Stimulated activated CD8-positive, alpha-beta memory T cell treated with anti-CD3 and anti-CD28 coated beads, Interleukin-12 subunit alpha, Interleukin-12 subunit beta, amount 100 ng/mL, for 1 hour (primary cell): ENCODE data around the gene GALNT5.
"Not testable (repeated sequence)": the region's sequence is repeated elsewhere in the genome, so short reads cannot be mapped to it uniquely, and the experiment has no call there.

Experiments used
- DNase-seq: peaks from one replicate; pipeline ENCODE4 v3.0.0-alpha.2; 2020; ENCODE audit warnings: low read depth

The GALNT5 gene

GRCh38 chr2:157257312-157258252 lies at the start of gene GALNT5:
TSS of gene GALNT5 (plus strand) at chr2:157257705. CDS start at chr2:157258083, 378 bp downstream.
- no peak for DNase-seq

- no peak for DNase-seq
These were observed 41.1 kb upstream of the GALNT5 start for GRCh38 chr2:157216286-157216965.

GRCh38 chr2:157217409-157217808 lies 40.1 kb upstream of the GALNT5 start:
- no peak for DNase-seq

- no peak for DNase-seq
These were observed 38.6 kb upstream of the GALNT5 start for GRCh38 chr2:157218911-157219310.

GRCh38 chr2:157220502-157220901 lies 37.0 kb upstream of the GALNT5 start:
- no peak for DNase-seq

- no peak for DNase-seq
These were observed 36.0 kb upstream of the GALNT5 start for GRCh38 chr2:157221394-157221988.

- no peak for DNase-seq
These were observed 33.8 kb upstream of the GALNT5 start for GRCh38 chr2:157223624-157224205.

GRCh38 chr2:157224448-157224847 lies 33.1 kb upstream of the GALNT5 start:
- not testable (repeated sequence) for DNase-seq

- DNase-seq: no peak
These were observed 29.9 kb upstream of the GALNT5 start for GRCh38 chr2:157227592-157227991.

- no peak for DNase-seq
These were observed 28.6 kb upstream of the GALNT5 start for GRCh38 chr2:157228946-157229345.

GRCh38 chr2:157229572-157229971 lies 27.9 kb upstream of the GALNT5 start:
- DNase-seq: no peak

- no peak for DNase-seq
These were observed 26.0 kb upstream of the GALNT5 start for GRCh38 chr2:157231476-157231875.

GRCh38 chr2:157233506-157233905 lies 24.0 kb upstream of the GALNT5 start:
- DNase-seq: no peak

GRCh38 chr2:157236404-157236803 lies 21.1 kb upstream of the GALNT5 start:
- no peak for DNase-seq

- no peak for DNase-seq
These were observed 19.2 kb upstream of the GALNT5 start for GRCh38 chr2:157238296-157238695.

GRCh38 chr2:157244691-157245090 lies 12.8 kb upstream of the GALNT5 start:
- DNase-seq: no peak

GRCh38 chr2:157245144-157245840 lies 12.2 kb upstream of the GALNT5 start:
- no peak for DNase-seq

- no peak for DNase-seq
These were observed 11.4 kb upstream of the GALNT5 start for GRCh38 chr2:157245846-157246764.

- no peak for DNase-seq
These were observed 10.6 kb upstream of the GALNT5 start for GRCh38 chr2:157246765-157247407.

- DNase-seq: no peak
These were observed 6.7 kb upstream of the GALNT5 start for GRCh38 chr2:157250836-157251235.
